HG03060 (cell line): ENCODE data around the gene ANKS1A.

Experiments
- ATAC-seq: cut with Tn5 transposase; IDR thresholded peaks from one replicate; pipeline ENCODE4 v1.9.1; 2021; ENCODE audit warnings: low read depth, moderate number of reproducible peaks; ENCODE audit not compliant: unreplicated experiment

ANKS1A gene

DNA sequence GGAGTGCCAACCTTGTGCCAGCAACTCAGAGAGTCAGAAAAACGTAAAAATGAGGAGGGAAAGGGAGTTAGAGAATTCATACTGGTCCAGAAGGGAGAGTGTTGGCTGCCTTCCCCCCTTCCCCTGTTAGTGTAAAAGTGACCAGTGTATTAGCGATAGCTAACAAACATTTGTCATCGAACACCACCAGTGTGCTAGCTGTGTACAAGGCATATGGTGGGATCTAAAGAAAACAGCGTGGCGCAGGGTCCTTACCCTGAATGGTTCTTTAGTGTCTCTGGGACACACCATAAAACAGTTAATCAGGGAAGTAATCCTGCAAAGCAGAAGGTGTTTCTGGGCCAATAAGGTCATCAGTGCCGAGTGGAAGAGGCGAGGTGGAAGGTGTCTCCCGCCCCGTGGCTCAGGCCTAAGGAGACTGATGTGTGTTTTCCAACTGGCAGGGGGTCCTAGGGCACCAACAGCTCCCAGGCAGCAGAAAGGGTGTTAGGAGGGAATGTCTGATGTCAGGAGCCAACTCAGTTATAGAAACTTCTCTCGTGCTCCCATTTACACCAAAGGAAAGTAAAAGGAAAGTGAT is 160.2 kb downstream of the ANKS1A start:
- no peak for ATAC-seq

DNA sequence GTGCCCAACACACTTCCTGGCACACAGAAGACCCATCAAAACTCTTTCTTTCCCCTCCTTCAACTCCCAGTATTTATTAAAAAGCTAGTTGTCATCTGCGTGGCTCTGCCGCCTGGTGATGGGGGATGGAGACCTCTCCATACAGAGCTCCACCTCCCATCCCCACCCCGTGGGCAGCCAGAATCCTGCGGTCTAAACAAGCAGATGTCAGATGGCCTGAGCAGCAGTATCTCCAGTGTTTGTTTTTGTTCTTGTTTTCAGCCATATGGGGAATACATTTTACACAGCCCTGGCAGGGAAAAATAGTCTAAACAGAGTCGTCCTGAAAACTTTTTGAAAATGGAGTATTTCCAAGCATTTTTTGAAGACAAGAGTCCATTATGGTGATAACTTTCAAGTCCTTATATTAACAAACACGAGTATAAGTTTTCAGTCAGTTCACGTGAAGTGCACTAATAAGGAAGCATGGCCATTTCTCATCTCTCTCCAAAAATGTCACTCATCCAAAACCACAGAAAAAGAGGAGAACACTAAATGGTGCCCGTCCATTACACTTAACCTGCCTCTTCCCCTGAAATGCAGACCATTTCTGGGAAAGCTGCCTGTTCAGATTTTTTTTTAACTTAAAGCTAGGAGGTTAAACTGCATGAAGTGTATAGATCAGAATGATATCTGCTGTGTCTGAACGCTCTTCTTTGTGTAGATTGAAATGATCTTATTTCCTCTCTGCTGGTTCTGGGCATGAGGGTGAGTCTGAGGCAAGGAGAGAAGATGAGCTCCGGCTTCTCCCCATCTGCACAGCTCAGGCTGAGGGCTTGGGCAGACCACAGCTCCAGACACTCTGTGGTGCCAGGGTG is 161.1 kb downstream of the ANKS1A start:
- ATAC-seq: no peak

DNA sequence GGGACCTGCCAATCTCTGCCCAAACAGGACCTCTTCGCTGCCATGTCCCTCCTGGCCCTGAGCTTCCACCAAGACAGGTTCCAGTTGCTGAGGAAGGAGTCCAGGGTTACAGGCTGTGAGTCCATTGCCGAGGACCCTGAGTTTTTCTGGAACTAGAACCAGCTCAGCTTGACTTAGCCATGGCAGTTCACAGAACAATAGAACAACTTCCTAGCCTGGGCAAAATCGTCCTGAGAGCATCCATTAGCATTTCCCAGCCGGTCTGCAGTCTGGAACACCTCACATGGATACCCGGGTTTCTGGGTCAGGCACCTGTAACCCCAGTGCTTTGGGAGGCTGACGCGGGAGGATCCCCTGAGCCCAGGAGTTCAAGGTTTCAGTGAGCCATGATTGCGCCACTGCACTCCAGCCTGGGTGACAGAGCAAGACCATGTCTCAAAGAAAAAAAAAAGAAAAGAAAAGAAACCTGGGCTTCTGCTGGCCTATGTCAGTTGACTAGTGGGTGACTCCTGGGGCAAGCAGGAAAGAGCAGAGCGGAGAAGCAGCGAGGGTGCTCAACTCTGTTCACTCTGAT is 161.8 kb downstream of the ANKS1A start:
- ATAC-seq: no peak

DNA sequence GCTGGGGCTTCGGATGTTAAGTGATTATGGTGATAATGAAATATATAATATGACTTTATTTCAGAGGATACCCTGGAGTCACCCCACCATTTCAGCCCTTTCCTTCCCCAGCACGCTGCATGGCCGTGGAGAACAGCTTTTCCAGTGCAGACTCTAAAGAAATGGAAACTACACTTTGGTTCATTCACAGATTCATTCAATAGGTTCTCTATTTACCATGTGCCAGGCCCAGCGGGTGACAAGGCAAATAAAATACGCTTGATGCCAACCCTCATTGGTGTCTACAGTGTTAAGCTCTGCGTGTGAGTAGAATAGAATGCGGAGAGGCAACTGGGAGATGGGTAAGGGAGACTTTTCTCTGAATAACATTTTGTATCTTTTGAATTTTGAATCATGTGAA is 162.3 kb downstream of the ANKS1A start:
- ATAC-seq: no peak

DNA sequence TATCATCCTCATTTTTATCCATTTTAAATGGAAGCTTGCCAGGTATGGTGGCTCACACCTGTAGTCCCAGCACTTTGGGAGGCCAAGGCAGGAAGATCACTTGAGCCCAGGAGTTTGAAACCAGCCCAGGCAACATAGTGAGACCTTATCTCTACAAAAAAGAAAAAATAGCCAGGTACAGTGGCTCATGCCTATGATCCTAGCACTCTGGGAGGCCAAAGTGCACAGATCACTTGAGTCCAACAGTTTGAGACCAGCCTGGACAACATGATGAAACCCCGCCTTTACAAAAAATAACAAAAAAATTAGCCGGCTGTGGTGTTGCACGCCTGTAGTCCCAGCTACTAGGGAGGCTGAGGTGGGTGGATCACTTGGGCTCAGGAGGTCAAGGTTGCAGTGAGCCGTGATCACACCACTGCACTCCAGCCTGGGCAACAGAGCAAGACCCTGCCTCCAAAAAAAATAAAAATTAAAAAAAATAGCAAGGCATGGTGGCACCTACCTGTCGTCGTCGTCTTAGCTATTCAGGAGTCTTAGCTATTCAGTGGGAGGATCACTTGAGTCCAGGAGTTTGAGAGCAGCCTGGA is 163.0 kb downstream of the ANKS1A start:
- ATAC-seq: no peak

DNA sequence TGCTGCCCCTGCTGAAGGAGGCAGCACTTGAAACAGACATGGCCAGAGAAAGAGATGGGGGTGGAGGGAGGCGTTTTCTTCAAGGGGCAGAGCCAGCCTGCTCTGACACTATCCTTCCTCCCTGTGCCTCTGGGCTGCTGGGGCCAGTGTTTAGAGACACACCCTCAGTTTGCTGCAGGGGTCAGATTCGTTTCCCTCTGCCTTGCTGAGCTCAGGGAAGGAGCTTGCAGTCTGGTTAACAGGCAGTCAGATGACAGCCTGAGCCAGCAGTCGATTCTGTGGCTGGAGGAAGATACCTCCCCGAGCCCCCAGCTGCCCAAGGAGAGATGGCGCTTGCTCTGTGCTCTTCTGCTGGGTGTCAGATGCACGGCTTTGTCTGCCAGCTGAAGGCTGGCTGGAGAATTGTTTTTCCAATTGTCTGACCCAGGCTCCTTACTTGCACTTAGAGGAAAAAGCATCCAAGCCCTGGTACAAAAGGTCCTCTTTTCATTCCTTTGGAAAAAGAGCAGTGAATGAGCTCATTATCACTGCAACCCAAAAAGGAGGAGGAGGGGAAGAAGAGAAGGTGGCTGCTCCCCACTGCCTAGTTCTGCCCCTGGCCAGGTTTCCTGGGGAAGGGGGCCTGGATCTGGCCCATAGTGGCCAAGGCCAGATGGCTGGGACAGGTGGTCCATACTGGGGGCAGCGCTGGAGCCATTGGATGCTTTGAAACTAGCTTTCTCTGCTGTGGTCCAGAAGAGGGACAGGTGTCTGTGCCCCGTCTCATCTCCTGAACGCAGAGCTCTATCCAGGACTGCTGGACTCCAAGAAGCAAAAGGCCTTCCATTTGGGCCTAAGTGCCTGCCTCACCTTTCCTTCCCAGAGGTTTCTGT is 163.9 kb downstream of the ANKS1A start:
- no peak for ATAC-seq

DNA sequence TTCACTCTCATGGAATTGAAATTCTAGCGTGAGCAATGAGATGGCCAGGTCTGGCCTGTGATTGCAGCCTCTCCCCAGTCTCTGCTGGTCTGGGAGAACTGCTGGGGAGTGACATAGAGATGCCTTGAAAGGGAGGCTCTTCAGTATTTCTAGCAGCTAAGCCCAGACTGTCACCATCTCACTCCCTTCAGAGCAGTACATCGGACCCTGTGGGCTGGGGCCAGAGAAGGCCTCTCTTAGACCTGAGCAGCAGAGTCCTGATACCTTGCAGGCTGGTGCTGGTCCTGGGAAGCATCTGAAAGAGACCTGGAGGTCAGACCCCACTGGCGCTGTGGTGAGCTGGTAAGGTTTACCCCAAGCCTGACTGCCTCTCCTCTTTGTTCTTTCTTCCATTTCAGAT is 164.6 kb downstream of the ANKS1A start:
- ATAC-seq: no peak

DNA sequence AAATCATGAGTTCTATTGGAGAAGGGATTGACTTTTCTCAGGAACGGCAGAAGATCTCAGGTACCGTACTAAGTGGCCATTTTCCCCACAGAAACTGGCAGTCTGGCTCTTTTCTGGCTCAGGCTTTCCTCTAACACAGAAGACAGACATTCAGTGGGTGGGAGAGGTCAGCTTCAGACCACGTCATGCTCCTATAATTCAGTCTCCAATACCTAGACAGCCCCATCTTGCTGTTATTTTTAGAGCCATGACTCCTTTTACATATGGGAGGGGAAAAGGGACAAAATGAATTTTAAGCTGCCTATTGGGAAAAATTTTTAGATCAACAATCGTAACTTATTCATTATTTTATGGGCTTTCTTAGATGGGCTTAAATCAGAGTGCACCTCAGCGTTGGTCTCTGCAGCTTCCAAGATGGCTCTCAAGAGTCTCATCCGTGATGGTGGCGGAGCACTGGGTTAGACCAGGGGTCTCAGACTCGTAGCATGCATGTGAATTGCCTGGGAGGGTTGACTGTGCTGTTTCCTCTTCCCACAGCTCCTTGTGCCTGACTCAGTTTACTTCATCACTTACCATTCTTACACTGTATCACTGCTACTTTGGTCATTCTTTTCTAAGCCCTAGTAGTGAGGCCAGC is 165.2 kb downstream of the ANKS1A start:
- ATAC-seq: no peak

DNA sequence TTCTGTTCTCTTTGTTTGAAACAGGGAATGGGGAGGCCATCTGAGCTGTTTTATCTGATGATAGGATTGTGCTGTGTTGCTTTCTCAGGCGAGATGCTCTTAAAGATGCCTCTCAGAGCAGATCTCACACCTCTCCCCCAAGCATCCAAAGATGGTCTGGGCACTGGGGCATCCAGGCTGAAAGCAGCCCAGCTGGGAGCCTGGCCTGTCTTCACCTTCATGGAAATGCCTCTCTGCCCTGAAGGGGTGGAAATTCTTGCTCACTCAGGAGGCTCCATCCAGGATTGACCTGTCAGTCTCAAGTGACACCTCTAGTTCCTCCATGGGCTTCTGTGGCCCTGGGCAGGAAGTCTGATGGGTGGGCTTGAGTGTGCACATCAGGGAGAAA is 165.7 kb downstream of the ANKS1A start:
- no peak for ATAC-seq

DNA sequence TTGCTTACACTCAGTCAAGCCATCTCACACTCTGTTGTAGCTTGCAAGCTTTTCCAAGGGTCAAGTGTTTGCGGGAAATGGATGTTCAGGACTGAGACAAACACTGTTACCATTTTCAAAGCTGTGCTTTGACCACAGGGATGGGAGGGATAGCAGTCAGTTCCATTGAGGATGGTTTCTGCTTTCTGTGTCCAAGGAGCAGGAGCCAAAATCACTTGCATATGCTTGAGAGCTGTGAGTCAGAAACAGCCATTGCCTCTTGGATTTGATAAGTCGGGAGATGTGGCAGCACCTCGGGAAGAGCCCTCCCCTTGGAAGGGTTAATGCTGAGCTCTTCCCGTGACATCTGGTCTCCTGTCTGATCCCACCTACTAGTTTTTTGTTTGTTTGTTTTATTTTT is 166.8 kb downstream of the ANKS1A start:
- no peak for ATAC-seq

DNA sequence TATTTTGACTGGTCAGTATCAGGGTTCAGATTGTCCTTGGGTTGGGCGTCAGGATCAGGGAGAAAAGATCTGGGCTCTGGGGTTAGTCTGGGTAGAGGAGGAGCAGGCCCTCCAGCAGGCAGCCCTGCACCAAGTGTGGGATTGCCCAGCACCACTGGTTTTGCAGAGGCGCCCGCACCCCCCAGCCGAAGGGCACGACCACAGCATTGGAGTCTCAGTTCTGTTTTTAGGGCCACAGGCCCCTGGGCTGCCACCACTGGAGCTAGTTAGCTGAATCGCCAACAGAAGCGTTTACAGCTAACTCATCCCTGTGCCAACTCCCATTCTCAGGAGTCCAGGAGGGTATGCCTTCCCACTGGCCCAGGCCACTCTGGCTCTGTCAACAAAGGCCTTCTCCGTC is 167.9 kb downstream of the ANKS1A start:
- ATAC-seq: no peak

DNA sequence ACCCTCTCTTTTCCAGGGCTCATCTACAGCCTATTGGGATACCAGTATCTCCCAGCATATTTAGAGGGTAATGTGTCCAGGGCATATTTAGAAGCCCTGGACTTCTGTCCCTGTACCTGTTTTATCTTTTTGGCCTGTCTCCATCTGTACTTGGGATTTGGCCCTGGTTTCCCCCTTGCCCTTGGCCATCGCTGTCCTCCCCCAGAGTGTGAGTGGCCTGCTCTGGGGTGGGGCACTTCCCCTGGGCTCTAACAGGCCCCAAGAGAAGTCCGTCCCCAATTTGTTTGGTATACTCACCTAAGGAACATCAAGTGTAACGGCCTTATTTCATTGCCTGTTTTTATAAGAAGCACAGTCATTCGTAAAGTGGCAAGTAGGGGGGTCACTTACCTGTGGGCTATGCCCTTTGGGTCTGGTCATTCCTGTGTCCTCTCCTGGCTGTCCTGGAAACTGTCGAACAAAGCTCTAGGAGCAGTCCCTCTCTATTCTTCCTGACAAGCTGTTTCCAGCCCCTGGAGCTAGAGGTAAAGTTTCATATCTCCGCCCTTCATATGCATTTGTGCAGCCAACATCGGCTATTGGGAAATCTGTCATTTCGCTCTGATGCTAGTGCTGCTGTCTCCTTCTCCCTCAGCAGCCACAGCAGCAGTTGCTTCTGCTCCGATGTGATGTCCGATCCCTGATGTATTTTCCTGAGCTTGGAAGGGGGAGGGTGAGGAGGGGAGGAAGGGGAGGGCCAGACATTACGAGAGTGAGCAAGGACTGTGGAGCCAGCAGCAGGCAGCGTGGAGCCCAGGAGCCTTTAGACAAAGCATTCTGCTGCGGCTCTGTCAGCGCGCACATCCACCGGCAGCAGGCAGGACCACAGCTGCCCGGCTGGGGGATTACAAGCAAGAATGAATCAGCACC is 168.6 kb downstream of the ANKS1A start:
- no peak for ATAC-seq

DNA sequence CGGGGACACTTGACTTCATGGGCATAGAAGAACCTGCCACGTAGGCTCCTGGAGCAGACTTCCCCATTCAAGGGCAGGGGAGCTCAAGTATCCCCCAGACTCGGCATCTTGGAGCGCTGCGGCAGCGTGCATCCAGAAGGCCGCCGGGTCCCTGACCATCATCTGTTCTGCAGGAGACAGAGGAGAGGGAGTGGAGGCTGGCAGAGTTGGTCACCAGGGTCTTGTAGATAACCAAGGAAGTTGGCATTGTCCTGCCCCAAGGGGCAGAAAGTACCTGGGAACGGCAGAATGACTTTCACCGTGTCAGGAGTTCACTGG is 169.3 kb downstream of the ANKS1A start:
- no peak for ATAC-seq

DNA sequence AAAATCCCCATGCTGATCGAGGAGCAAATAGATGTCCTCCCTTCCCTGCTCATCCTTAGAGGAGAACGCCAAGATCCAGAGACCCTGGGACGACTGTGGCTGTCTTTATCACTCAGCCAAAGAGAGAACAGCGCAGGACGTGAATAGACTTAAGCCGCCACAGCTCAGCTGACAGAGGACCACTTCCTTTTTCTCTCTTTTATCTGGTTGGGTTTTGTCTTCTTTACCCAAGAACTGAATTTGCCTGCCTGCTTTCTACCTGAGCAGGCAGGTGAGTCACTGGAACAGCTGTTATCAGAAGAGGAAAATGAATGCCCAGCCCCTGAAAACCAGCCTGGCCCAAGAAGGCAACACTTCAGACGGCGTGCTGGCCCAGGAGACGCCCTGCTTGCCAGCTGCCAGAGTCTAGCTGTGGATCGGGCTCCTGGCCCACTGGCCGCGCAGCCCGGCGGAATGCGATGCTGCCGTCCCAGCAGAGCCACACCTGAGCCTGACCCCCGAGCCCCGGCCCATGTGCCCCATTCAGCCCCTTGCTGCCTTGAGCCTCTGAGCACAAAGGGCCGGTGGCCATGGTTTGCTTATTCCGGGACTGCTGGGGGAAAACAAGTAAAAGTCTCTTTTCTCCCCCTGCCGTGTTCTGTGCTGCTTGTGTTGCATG is 169.9 kb downstream of the ANKS1A start:
- no peak for ATAC-seq

DNA sequence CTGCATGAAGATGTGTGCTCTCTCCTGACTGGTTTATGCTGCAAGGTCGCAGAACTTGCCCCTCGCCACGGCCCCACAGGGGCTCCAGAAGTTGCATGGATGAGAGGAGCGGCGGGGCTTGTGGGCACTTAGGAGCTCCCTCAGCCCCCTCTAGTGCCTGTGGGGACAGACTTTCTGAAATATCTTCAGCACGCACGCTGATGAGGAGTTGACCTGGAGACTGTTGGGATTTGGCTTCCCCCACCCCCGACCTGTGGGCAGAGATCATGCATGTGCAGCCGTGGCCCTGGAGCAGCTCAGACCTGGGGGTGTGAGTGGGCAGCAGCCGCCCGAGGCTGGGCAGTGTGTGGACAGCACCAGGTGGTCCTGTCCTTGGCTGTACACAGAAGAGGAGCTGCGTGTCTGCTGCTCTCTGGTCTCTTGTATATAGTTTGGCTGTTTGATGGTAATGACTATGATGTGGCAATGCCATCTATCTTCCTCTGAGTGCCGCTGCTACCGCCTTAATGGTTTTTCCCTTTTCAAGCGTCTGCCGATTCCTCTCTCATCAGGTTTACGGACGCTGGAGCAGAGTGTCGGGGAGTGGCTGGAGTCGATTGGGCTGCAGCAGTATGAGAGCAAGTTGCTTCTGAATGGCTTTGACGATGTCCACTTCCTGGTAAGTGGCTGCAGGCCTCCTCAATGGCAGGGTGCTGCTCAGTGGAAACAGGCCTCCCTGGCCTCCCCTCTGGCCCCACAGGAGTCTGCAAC is 170.7 kb downstream of the ANKS1A start:
- ATAC-seq: no peak

DNA sequence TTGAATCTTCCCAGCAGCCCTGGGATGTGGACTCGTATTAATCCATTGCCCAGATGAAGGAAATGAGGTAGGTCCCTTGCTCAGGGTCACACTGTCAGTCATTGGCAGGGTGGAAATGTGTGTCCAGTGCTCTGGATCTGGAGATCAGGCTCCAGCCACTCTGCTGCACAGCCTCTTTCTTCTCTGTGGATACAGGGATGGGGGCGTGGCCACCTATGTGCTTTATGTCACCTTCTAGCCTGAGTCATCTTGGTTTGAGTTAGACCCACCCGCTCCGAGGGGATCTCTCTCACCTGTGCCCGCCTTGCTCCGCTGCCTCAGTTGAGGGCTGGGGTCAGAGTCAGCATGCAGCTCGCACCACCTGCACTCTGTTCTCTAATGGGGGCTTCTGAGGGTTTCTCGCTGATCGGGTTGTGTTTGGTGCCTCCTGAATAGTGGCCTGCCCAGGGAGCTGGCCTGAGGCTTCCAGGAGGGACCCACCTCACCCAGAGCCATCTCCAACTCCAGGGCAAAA is 172.1 kb downstream of the ANKS1A start:
- ATAC-seq: no peak

DNA sequence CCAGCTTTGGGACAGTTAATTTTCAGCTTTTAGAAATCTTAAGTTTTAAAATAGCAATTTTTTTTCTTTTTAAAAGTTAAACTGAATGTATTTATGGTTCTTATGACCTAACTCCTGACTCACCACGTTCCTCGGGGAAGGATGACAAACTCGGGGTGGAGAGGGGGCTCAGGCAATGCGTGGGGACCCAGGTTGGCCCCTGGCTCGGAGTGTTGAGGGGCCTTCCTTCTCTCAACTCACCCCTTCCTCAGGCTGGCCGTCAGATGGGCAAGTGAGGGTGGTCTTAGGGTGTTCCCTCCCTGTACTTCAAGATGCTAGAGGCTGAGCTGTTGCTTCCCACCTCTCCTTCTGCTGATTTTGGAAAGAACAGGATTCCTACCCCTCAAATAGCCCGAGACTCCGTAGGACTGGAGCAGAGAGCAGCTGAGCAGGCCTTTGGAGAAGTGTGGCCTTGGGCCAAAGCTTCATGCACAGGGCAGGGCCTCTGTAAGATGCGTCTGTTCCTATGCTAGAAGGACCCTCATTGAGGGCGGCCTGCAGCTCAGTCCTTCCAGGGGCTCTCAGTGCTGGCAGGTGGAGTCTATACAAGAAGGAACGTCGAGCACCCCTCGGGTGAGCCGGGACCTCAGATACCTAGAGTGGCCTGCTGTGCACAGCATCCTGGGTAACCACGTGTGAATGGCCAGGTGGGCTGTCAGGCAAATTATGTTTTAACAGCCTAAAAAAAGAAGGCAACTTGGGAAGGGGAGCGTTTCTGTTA is 172.8 kb downstream of the ANKS1A start:
- ATAC-seq: no peak
